Measurements from ENCODE around the gene FAM120C.

Gene FAM120C
- total RNA-seq: 11.5 to 13.2 reads per million in 2 donors

- DNase-seq: peak; percentile 43
These were observed at the start of gene FAM120C for GRCh38 chrX:54182864-54183613. FAM120C (minus strand) TSS chrX:54183254; CDS start chrX:54183198, 56 bp downstream.

GRCh38 chrX:54230435-54231148, 47.5 kb upstream of the FAM120C start:
- no peak for DNase-seq

GRCh38 chrX:54223581-54223980, 40.5 kb upstream of the FAM120C start:
- no peak for DNase-seq

GRCh38 chrX:54213603-54214002, 30.5 kb upstream of the FAM120C start:
- no peak for DNase-seq

GRCh38 chrX:54208531-54208930, 25.5 kb upstream of the FAM120C start:
- no peak for DNase-seq

- DNase-seq: no peak
These were observed 15.2 kb upstream of the FAM120C start for GRCh38 chrX:54198262-54198661.

GRCh38 chrX:54194982-54195588, 12.0 kb upstream of the FAM120C start:
- no peak for DNase-seq

GRCh38 chrX:54193085-54193821, 10.2 kb upstream of the FAM120C start:
- DNase-seq: no peak

- no peak for DNase-seq
These were observed 1.4 kb upstream of the FAM120C start for GRCh38 chrX:54184474-54184873.

GRCh38 chrX:54182194-54182863, 725 bp downstream of the FAM120C start:
- peak; percentile 41 for DNase-seq

- no peak for DNase-seq
These were observed 1.7 kb downstream of the FAM120C start for GRCh38 chrX:54181202-54181953.

- DNase-seq: no peak
These were observed 2.7 kb downstream of the FAM120C start for GRCh38 chrX:54180403-54180802.

GRCh38 chrX:54178100-54178940, 4.7 kb downstream of the FAM120C start:
- no peak for DNase-seq

GRCh38 chrX:54177306-54177705, 5.7 kb downstream of the FAM120C start:
- no peak for DNase-seq

- DNase-seq: no peak
These were observed 9.3 kb downstream of the FAM120C start for GRCh38 chrX:54173791-54174190.

- DNase-seq: no peak
These were observed 10.6 kb downstream of the FAM120C start for GRCh38 chrX:54172455-54172854.

GRCh38 chrX:54171527-54172250, 11.4 kb downstream of the FAM120C start:
- no peak for DNase-seq

- no peak for DNase-seq
These were observed 12.0 kb downstream of the FAM120C start for GRCh38 chrX:54171091-54171490.

- DNase-seq: no peak
These were observed 16.1 kb downstream of the FAM120C start for GRCh38 chrX:54166915-54167314.

GRCh38 chrX:54157561-54157960, 25.5 kb downstream of the FAM120C start:
- no peak for DNase-seq

All from activated gamma-delta T cell (primary cell).